Left ventricle myocardium superior (tissue), 1 donor: ENCODE results near the gene MT3. TPM values are rescaled to one million over a fixed set of nuclear protein-coding genes. Genes with fewer than 3 reads are reported as not detected.

Source experiments
- ATAC-seq: fragments of 200-7000 bp; cut with Tn5 transposase; one replicate; pipeline ENCODE4 v1.9.1; 2020; ENCODE audit warnings: mild to moderate bottlenecking, moderate library complexity
- DNase-seq: peaks from one replicate; pipeline ENCODE4 v3.0.0-alpha.2; 2020
- intact Hi-C: fragments of 100-400 bp; cut with micrococcal nuclease; formaldehyde crosslinking; loops from one replicate; pipeline ENCODE4 v1.11.0; 2022
- long read RNA-seq: library from polyadenylated mRNA; unstranded; transcript quantifications from one replicate; pipeline ENCODE4 v2.0.0, GENCODE V29; 2021
- total RNA-seq: library from RNA; stranded (reverse); fragmentation: NEBNext Ultra II Directional; extraction: Animal tissue kit (Norgen Biotek cat#: 25700); gene quantifications from one replicate; pipeline ENCODE4 v1.2.1, GENCODE V29; 2021
- donor health status: DM: no; HTN: yes; CAD: no; lungs with severe emphysema.

Gene MT3
- 3.8 TPM for total RNA-seq
- long read RNA-seq, partial matches to known transcripts = 0 of 2 reads
- long read RNA-seq, other reads (novel, unspliced or antisense) = 0 of 2 reads

- DNase-seq = peak; percentile 43
- peak; percentile 46 for ATAC-seq
- intact Hi-C loops = no loop called here
These were observed at the start of gene MT3 for GRCh38 chr16:56589141-56590039. MT3 (plus strand) TSS chr16:56589528; CDS start chr16:56589591, 63 bp downstream.

GRCh38 chr16:56539656-56540055 is 49.7 kb upstream of the MT3 start:
- no peak for ATAC-seq
- no peak for DNase-seq
- intact Hi-C loops = no loop called here

GRCh38 chr16:56542039-56542438 is 47.3 kb upstream of the MT3 start:
- DNase-seq (no peak), ATAC-seq (no peak)
- intact Hi-C loops = no loop called here

- ATAC-seq (peak; percentile 28), DNase-seq (no peak)
- intact Hi-C loops = no loop called here
These were observed 42.0 kb upstream of the MT3 start for GRCh38 chr16:56547120-56547948.

- intact Hi-C loops = no loop called here
- DNase-seq (no peak), ATAC-seq (no peak)
These were observed 41.3 kb upstream of the MT3 start for GRCh38 chr16:56547949-56548567.

DNA sequence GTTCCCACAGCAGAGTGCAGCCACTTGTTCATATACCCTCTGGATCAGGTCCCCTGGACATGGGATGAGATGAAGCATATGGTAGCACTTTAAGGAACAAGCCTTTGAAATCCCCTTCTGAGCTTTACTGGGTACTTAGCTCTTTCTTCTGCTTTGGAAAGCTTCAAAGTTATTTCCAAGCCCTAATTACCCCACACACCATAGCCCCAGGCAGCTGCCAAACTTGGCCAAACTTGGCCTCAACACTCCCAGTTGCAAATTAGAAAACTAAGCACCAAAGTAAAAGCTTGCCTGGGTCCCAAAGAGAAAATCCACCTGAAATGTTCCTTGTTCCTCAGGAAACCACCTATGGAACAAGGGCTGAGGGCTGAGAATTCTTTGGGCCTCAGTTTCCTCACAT is 40.2 kb upstream of the MT3 start:
- intact Hi-C loops = no loop called here
- ATAC-seq (no peak), DNase-seq (no peak)

GRCh38 chr16:56549744-56550385 is 39.5 kb upstream of the MT3 start:
- DNase-seq (no peak), ATAC-seq (no peak)
- intact Hi-C loops = no loop called here

DNA sequence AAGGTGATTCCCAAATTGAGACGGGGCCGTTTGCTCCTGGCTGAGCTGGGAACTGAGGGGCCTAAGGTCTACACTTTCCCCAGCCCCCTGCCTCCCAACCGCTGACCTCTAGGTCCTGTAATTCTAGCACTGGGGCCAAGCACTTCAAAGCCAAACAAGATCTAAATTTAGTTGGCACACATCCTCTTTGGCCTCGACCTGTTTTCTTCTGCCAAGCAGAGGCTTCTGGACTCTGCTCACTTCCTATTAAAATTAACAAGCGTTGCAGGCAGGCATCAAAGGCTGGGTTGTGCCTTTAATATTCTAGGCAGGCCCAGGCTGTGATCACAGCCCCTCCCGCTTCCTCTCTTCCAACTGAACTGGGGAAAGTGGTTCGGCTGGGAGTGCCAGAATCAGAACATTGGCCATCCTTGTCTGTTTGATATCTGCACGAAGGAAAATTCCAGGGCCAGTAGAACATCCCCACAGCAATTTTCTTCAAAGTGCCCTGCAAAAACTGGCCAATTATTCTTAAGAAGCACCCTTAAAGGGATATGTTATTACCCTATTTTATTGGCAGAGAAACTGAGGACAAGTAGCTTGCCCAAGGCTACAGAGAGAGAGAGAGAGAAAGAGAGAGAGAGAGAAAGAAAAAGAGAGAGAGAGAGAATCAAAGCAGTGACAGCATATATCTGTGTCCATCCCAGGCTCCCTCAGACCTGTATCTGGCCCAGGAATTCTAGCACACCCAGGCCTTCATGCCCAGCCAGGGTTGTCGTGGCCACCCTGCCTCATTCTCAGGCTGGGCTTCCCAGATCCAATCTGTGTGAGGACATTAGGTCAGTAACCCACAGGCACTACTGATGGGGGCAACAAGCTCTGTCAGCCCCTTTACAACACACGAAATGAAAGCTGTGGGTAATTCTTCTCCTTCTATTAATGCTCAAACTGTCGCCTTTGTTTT is 37.3 kb upstream of the MT3 start:
- no peak for DNase-seq
- intact Hi-C loops = no loop called here
- peak; percentile 84 for ATAC-seq

DNA sequence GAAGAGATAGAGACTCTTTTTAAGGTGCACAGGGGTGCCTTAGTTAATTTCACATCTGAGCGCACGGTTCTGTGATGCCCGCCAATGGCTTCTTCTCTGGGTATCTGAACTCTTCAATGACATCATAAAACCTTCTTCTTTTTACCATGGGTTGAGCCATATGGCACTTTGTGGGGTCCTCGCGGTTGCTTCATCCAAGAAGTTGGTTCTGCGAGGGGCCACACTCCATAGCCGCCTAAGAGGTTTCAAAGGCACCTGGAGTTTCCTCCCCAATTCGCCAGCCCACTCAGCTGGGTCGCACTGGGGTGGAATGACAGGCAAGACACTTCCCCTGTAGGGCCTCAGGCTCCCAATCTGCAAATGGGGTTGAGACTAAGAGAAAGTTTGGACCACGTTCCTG is 34.9 kb upstream of the MT3 start:
- intact Hi-C loops = no loop called here
- DNase-seq (no peak), ATAC-seq (no peak)

- DNase-seq = no peak
- intact Hi-C loops = no loop called here
- ATAC-seq = no peak
These were observed 31.1 kb upstream of the MT3 start for GRCh38 chr16:56558024-56558747.

DNA sequence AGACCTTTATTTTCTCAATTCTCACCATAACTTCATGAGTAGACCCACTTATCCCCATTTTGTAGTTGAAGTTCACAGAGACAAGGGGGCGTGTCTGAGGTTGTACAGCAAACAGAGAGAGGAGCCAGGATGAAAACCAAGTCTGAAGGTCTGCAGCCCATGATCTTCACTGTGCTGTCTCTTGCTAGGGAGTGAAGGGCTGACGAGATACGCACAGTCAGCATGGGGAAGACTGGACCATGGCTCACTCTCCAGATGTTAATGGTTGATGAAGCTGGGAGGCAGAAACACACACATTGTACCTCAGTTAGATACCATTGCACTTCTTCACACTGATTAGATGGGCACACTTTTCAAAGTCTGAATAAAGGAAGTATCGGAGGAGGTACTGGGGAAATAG is 30.2 kb upstream of the MT3 start:
- ATAC-seq = no peak
- intact Hi-C loops = no loop called here
- DNase-seq = no peak

- DNase-seq (no peak), ATAC-seq (no peak)
- intact Hi-C loops = no loop called here
These were observed 28.9 kb upstream of the MT3 start for GRCh38 chr16:56560447-56560846.

DNA sequence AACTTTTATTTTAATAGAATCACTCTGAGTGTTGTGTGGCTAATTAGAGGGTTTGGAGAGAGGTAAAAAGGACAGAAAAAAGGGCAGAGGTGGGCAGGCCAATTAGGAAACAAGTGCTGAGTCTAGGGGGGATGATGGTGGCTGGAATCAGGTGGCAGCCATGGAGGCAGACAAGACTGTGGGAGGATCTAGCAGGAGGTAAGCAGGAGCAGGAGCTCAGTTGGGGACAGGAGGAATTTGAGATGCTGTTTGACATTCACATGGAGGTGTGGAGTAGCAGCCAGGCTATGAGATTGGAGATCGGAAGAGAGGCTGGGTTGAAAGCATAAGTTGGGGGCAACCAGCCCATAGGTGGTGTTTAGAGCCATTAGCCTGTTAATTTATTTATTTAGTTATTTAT is 28.2 kb upstream of the MT3 start:
- intact Hi-C loops = no loop called here
- ATAC-seq = no peak
- no peak for DNase-seq

- DNase-seq = no peak
- no peak for ATAC-seq
- intact Hi-C loops = no loop called here
These were observed 24.4 kb upstream of the MT3 start, which contains the start of gene MT4 for GRCh38 chr16:56564793-56565477. MT4 (plus strand) TSS chr16:56565073; CDS start chr16:56565129, 56 bp downstream.

GRCh38 chr16:56569971-56570370 is 19.4 kb upstream of the MT3 start:
- DNase-seq (no peak), ATAC-seq (no peak)
- intact Hi-C loops = no loop called here

DNA sequence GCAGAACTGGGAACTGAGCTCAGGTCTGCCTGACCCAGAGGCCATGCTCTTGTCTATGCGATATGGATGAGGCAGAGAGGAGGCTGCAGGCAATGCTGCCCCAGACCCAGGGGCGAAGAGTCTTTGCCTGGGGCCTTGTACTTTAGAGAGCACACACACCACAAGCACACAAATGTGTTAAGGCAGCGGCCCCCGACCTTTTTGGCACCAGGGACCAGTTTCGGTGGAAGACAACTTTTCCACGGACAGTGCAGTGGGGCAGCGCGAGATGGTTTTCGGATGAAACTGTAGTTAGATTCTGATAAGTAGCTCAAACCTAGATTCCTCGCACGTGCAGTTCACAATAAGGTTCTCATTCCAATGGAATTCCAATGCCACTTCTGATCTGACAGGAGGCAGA is 17.8 kb upstream of the MT3 start:
- intact Hi-C loops = no loop called here
- DNase-seq (no peak), ATAC-seq (no peak)

GRCh38 chr16:56574625-56575024 is 14.7 kb upstream of the MT3 start:
- ATAC-seq = no peak
- DNase-seq = no peak
- intact Hi-C loops = no loop called here
